GM18909 (cell line): ENCODE measurements around the gene LRMDA.
"Not testable (repeated sequence)": the region's sequence is repeated elsewhere in the genome, so short reads cannot be mapped to it uniquely, and the experiment has no call there.

ENCODE experiments used
- ATAC-seq: cut with Tn5 transposase; IDR thresholded peaks from one replicate; pipeline ENCODE4 v1.9.1; 2021; ENCODE audit warnings: mild to moderate bottlenecking; ENCODE audit not compliant: unreplicated experiment, poor library complexity

Gene LRMDA

GRCh38 chr10:75598998-75599397, 167.6 kb downstream of the LRMDA start:
- no peak for ATAC-seq

DNA sequence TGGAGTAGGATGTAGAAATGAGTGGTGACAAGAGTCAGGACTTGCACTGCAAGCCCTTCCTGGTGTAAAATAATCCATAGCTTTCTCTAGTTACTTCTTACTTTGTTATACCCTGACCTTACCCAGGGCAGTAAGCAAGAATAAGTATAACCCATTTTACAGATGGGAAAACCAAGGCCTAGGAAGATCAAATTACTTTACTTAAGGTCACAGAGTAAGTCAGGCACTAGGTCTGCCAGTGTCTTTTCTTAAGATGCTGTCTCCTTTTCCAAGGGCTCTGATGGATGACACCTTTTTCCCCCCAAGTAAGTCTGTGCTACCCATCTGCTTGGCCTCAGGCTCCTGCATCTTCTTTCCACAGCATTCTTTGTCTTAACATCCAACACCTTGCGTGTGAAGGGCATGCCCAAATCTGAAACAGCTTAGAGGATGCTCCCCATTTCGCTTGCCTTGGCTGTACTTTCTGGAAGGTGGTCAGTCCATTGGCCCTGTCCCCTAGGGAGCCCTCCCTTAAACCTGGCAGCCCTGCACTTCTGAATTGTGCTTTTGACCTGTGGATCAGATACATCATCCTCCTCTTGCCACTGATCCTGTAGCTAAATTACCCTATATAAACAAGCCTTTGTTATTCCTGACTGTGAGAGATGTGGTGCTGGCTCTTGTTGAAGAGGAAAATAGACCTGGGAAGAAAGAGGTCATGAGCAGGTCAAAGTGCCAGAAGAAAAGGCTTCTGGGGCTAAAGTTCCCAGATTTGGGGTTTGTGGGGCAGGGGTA, 168.6 kb downstream of the LRMDA start:
- ATAC-seq: no peak

GRCh38 chr10:75600833-75601232, 169.4 kb downstream of the LRMDA start:
- ATAC-seq: no peak

DNA sequence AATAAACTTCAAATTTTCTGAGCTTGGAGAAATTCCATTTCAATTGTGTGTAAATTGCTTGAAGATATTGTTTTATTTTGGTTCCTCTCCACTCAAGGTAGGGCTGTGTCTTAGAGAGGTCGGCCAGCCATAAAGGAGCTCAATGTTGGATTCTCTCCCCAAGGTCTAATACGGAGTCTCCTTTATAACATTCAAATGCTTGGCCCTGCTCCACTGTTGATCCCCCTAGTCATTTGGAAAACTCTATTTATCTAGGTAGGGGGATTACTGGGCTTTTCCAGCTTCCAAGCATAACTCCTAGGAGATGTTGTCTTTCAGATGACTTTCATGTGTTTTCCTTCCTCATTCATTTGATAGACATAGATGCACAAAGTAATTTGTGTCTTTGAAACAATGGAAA, 170.9 kb downstream of the LRMDA start:
- no peak for ATAC-seq

DNA sequence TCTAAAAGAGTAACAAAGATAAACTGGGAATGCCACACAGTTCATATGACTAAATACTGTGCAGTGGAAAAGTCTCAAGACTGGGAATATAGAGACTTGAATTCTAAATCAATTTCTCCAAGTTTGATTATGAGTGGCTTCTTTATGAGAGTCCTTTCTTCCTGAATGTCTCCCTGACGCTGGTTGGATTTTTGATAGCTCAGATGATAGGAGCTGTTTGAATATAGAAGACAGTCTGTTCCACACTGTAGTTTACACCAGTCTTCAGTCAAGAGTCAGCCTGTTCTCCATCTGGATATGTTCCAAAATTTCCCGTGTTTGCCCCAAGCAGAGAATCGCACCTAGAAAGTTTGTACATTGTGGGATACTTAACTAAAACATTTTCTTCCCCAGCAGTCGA, 173.7 kb downstream of the LRMDA start:
- no peak for ATAC-seq

DNA sequence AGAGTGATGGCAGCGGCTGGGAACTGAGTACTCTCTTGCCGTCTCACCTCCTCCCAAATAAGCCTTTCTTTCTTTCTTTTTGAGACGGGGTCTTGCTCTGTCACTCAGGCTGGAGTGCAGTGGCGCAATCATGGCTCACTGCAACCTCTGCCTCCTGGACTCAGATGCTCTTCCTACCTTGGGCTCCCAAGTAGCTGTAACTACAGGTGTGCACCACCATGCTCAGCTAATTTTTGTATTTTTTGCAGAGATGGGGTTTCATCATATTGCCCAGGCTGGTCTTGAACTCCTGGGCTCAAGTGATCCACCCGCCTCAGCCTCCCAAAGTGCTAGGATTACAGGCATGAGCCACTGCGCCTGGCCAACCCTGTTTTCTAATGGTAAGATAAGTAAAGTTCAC, 174.4 kb downstream of the LRMDA start:
- ATAC-seq: not testable (repeated sequence)

DNA sequence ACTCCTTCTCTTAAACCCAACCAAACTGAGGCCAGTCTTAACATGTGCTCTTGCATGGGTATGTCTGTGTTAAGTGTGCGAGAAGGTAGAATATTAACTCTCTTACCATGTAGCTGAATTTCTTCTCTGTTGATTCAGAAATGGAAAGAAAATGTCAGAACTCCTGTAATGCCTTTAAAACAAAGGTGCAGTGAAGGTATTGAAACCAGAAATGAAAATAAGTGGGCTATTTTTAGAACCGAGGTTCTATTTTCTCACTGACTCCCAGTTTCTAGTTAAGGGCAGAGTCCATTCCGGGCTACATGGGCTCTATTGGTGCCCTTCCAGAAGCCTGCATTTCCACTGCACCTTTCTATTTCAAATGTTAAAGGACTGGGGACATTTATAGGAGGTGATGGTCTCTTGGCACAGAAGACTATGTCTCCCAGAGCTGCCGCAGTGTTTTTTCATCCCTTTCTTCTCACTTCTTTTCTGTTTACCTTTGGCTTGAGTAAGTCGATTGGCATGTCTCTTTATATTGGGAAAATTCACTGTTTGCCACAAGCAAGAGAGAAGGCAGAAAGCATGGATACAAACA, 174.9 kb downstream of the LRMDA start:
- ATAC-seq: peak; percentile 78

DNA sequence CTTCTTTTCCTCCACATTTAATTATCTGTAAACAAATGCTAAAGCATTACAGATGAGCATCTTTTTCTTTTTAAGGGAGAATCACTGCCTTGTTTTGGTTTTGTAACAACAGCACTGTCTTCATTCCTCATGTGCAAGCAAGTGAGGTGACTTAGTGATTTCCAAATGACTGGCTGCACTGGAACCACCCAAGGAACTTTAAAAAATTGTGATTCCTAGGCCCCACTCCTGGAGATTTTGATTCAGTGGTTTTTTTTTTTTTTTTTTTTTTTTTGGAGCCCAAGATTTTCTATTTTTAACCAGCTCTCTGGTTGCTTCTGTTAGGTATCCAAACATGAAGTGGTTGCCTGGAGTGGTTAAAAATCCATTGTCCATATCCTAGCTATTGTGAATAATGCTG, 176.2 kb downstream of the LRMDA start:
- ATAC-seq: no peak

DNA sequence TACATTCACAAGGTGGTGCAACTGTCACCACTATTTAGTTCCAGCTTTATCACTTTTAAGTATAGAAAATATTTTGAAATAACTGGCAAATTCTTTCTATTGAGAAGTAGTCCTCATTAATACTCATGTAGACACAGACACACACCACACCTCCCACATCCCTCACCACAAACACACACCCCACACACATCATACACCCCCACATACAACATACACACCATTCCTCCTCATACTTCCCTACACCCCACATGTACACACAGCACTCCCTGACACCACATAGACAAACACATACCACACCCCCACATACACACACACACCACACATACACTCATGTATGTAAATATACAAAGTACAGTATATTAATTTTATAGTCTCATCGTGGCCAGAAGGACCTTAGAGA, 178.8 kb downstream of the LRMDA start:
- ATAC-seq: no peak

GRCh38 chr10:75611172-75611992, 180.0 kb downstream of the LRMDA start:
- ATAC-seq: peak; percentile 50

GRCh38 chr10:75611993-75612372, 180.6 kb downstream of the LRMDA start:
- ATAC-seq: no peak

DNA sequence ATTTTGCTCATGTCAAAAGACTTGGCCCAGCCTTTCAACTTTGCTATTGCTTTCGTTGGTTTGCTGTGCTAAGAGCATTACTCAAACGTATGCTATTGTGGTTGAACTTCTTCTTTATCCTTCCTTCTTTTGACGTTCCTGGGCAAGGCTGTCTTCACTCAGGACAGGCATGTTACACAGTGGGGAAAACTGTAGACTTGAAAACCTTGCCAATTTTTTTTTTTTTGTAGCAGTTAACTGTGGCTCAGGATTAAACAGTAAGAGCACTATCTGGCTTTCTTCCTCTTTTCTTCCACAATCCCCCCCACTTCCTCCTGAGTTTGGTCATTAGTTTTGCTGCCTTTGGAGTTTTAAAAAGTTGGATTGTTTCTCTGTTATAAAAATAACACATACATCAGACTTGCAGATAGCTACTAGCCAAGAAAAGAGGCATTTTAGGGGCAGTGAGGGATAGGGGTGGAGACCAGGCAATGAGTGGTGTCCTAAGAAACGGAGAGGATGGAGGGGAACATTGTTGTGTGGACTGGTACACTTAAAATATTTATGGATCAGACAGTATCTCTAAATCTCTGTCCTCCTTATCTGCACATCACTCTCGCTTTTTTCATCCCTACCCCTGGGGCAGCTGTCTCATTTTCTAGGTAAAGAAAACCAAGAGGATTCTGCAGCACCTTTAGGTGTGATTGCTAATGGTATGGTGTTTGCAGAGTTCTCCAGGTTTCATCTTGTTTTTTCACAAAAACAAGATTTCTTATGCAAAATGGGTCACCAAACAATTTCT, 181.7 kb downstream of the LRMDA start:
- peak; percentile 21 for ATAC-seq

GRCh38 chr10:75613685-75614504, 182.5 kb downstream of the LRMDA start:
- ATAC-seq: peak; percentile 55

DNA sequence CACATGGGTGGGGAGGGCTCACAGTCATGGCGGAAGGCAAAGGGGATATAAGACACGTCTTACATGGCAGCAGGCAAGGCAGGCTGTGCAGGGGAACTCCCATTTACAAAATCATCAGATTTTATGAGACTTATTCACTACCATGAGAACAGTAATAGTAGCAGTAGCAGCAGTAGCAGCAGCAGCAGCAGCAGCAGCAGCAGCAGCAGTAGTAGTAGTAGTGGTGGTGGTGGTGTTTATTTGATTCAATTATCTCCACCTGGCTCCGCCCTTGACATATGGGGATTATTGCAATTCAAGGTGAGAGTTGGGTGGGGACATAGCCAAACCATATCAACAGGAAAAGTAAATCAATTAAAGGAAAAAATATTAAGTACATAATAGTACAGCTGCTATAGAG, 184.7 kb downstream of the LRMDA start:
- ATAC-seq: no peak

DNA sequence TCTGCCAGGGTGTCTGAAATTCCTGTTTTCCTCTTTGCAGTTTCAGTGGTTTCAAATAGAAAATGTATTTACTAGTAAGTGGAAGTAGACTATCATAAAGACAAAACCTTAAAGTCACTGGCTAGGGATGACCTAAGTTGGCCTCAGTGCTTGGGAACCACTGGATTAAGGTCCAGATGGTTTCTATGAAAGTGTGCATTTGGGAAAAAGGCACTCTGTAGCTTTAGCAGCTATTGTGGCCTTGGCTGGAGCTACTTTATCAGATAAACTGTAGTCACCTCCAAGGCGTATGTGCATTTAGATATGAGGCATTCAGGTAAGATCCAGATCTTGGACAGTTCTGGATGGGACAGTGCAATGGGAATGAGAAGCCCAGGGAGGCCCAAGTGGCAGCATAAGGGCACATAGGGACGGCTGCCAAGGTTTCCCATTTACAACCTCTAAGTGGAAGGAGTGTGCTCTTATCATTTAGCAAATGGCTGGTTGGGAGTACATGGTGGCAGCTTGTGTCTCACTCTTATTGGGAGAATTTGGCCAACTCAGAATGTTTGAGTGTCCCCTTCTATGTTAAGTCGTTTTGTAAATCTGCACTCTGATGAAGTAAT, 185.6 kb downstream of the LRMDA start:
- ATAC-seq: no peak

DNA sequence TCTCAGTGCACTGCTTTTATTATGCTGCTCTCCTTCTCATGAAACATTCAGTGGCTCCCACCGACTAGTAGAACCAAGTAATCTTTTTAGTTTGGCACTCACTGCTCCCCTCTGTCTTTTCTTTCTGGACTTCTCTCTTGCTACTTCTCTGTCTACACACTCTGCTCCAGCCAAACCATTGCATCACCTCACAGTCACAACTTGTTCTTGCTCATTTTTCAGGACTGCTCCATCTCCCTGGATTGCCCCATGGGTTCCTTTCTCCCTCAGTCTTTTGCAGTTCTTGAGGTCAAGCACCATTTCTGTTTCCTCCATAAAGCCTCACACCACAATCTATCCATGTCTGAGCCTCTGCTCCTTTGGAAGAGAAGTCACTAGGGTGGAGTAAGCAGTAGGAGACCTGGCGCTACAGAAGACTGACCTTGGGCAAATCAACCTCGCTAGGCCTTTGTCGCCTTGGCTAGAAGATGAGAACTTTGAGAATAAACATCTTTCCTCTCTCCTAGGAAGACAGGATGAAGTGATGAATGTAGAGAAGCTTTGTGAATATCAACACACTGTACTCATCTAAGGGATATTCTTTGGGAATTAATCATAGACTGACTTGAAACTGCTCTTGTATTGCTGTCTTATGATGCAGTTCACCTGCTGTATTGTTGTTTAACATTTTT, 186.2 kb downstream of the LRMDA start:
- ATAC-seq: no peak

DNA sequence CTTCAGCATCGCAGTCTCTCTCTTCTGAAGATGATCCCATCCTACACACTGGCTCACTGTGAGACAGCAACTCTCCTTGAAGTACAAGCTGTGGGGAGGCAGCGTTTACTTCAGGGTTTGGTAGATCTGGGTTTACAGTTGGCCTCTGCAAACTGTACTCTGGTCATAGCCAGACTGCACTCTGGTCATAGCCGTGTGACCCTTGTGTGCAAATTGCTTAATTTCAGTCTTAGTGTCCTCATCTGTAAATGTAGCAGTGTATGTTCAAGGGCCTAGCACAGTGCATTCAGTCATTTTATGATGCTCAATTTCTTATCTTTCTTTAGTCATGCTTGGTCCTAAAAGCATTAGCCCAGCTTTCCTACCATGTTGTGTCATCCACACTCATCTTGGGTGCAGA, 188.2 kb downstream of the LRMDA start:
- no peak for ATAC-seq

- ATAC-seq: no peak
These were observed 188.9 kb downstream of the LRMDA start for GRCh38 chr10:75620356-75620755.

DNA sequence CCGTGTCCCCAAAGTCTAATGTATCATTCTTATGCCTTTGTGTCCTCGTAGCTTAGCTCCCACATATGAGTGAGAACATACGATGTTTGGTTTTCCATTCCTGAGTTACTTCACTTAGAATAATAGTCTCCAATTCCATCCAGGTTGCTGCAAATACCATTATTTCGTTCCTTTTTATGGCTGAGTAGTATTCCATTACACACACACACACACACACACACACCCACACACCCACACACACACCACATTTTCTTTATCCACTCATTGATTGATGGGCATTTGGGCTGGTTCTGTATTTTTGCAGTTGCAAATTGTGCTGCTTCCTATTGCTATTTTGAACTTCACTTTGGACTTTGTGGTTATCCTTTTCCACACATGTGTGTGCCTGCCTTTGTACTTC, 189.6 kb downstream of the LRMDA start:
- ATAC-seq: not testable (repeated sequence)
